WTC11 (cell line): Measurements from ENCODE around the gene TPTE2. TPM values are rescaled to one million over a fixed set of nuclear protein-coding genes. Genes with fewer than 3 reads are reported as not detected.

ENCODE experiments used
- ATAC-seq: fragments of 200-7000 bp; cut with Tn5 transposase; 2 replicates; pipeline ENCODE4 v1.10.0; 2021; ENCODE audit warnings: mild to moderate bottlenecking, moderate library complexity
- CTCF ChIA-PET: fragments of 300-600 bp; sonication (Branson Sonifier 250); formaldehyde crosslinking; loops from one replicate; lab custom pipeline; 2021; ENCODE audit warnings: antibody characterized with exemption; lab: Charles Lee
- POLR2A ChIA-PET: fragments of 350-600 bp; sonication (Branson Sonifier 250); formaldehyde crosslinking; loops from one replicate; lab custom pipeline; 2021; ENCODE audit warnings: antibody characterized with exemption; lab: Charles Lee
- DNase-seq: peaks from one replicate; pipeline ENCODE4 v3.0.0; 2021; ENCODE audit warnings: low spot score
- H3K27ac Mint-ChIP-seq: 2 replicates; pipeline ENCODE4 v1.8.0; 2021; ENCODE audit warnings: mixed read lengths
- H3K27me3 Mint-ChIP-seq: 2 replicates; pipeline ENCODE4 v1.8.0; 2021; ENCODE audit warnings: low read depth, mild to moderate bottlenecking, moderate library complexity, mixed read lengths
- H3K36me3 Mint-ChIP-seq: 2 replicates; pipeline ENCODE4 v1.8.0; 2021; ENCODE audit warnings: mixed read lengths
- H3K4me1 Mint-ChIP-seq: 2 replicates; pipeline ENCODE4 v1.8.0; 2022; ENCODE audit warnings: mixed read lengths
- H3K4me3 Mint-ChIP-seq: 2 replicates; pipeline ENCODE4 v1.8.0; 2021; ENCODE audit warnings: mild to moderate bottlenecking, moderate library complexity, mixed read lengths
- H3K9me3 Mint-ChIP-seq: 2 replicates; pipeline ENCODE4 v1.8.0; 2021; ENCODE audit warnings: mixed read lengths
- ATF1 ChIP-seq: sonication (generic); formaldehyde crosslinking; IDR thresholded peaks from 2 replicates; pipeline ENCODE4 v1.8.1; 2023; ENCODE audit warnings: mild to moderate bottlenecking, moderate library complexity, missing genetic modification reagents
- FOXK1 ChIP-seq: sonication (generic); formaldehyde crosslinking; IDR thresholded peaks from 2 replicates; pipeline ENCODE4 v1.8.0; 2022; ENCODE audit warnings: mild to moderate bottlenecking, moderate library complexity, missing genetic modification reagents
- ZBTB21 ChIP-seq: sonication (generic); formaldehyde crosslinking; IDR thresholded peaks from 2 replicates; pipeline ENCODE4 v1.8.1; 2023; ENCODE audit warnings: mild to moderate bottlenecking, missing genetic modification reagents, borderline replicate concordance
- total RNA-seq: library from RNA; stranded (reverse); gene quantifications from 3 replicates; pipeline ENCODE4 v1.2.3, GENCODE V29; 2021
- TF ChIP-seq, protein P1 (sequence below): sonication (generic); formaldehyde crosslinking; IDR thresholded peaks from 2 replicates; pipeline ENCODE4 v1.8.1; 2022; ENCODE audit warnings: missing genetic modification reagents, borderline replicate concordance
- TF ChIP-seq, protein P2 (sequence below): sonication (generic); formaldehyde crosslinking; IDR thresholded peaks from 2 replicates; pipeline ENCODE4 v1.8.0; 2022; ENCODE audit warnings: mild to moderate bottlenecking, missing genetic modification reagents
- TF ChIP-seq, protein P3 (sequence below): sonication (generic); formaldehyde crosslinking; IDR thresholded peaks from 2 replicates; pipeline ENCODE4 v1.8.1; 2022; ENCODE audit warnings: low read depth, mild to moderate bottlenecking, moderate library complexity, missing genetic modification reagents, borderline replicate concordance
- TF ChIP-seq, protein P4 (sequence below): sonication (generic); formaldehyde crosslinking; IDR thresholded peaks from 2 replicates; pipeline ENCODE4 v1.8.0; 2023; ENCODE audit warnings: missing genetic modification reagents, mild to moderate bottlenecking, borderline replicate concordance
- TF ChIP-seq, protein P5 (sequence below): fragments of 250-450 bp; sonication (Bioruptor Pico); IDR thresholded peaks from 2 replicates; pipeline ENCODE4 v1.9.0; 2021; ENCODE audit warnings: mild to moderate bottlenecking
- TF ChIP-seq, protein P6 (sequence below): sonication (generic); formaldehyde crosslinking; IDR thresholded peaks from 2 replicates; pipeline ENCODE4 v1.8.1; 2022; ENCODE audit warnings: mild to moderate bottlenecking, moderate library complexity, missing genetic modification reagents
- TF ChIP-seq, protein P7 (sequence below): fragments of 250-450 bp; sonication (Bioruptor Pico); conservative IDR thresholded peaks from 2 replicates; pipeline ENCODE4 v1.9.0; 2021; ENCODE audit warnings: mild to moderate bottlenecking
- TF ChIP-seq, protein P8 (sequence below): sonication (generic); formaldehyde crosslinking; IDR thresholded peaks from 2 replicates; pipeline ENCODE4 v1.8.1; 2022; ENCODE audit warnings: low read depth, missing genetic modification reagents, borderline replicate concordance

TPTE2 gene
- total RNA-seq, 1 experiment from 2014 or later = not detected

DNA sequence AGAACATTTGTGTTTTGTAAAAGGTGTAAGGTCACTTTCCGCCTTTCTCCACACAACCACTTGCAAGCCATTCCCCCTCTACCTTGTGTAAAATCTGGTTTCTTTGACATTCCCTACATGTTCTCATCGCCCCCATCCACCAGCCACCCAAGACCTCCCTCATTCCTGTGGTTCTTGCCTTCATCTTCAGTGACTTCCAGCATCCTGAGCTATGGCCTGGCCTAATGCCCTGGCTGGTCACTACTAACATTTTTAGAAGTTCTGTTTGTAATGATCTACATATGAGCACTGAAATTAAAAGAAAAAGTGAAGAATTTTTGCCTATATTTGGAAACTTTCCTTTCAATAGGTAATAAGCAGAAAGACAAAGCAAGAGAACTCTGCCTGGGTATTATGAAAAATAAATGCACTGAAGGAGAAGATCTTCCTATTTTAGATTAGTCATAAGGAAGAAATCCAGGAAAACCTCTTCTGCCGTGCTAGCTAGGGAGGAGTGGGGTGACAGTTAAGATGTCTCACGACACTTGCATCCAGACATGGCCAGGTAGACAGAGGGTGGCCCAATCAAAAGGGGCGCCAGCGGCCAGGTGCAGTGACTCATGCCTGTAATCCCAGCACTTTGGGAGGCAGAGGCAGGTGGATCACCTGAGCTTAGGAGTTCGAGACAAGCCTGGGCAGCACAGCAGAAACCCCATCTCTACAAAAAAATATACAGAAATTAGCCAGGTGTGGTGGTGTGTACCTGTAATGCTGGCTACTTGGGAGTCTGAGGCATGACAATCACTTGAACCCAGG is 44.0 kb upstream of the TPTE2 start:
- Mint-ChIP-seq H3K9me3 (peaks cover 56% of the 10 kb centered on the region), H3K27me3 (peaks cover 48% of the 10 kb centered on the region), H3K4me1 (no peaks in the 10 kb centered on the region), H3K36me3 (peaks cover 35% of the 10 kb centered on the region), H3K27ac (no peak overlapping the region), H3K4me3 (no peak overlapping the region)
- TF ChIP-seq, protein P1, sequence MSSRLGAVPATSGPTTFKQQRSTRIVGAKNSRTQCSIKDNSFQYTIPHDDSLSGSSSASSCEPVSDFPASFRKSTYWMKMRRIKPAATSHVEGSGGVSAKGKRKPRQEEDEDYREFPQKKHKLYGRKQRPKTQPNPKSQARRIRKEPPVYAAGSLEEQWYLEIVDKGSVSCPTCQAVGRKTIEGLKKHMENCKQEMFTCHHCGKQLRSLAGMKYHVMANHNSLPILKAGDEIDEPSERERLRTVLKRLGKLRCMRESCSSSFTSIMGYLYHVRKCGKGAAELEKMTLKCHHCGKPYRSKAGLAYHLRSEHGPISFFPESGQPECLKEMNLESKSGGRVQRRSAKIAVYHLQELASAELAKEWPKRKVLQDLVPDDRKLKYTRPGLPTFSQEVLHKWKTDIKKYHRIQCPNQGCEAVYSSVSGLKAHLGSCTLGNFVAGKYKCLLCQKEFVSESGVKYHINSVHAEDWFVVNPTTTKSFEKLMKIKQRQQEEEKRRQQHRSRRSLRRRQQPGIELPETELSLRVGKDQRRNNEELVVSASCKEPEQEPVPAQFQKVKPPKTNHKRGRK (CRISPR knock-in tag) = no peak
- TF ChIP-seq, protein P2, sequence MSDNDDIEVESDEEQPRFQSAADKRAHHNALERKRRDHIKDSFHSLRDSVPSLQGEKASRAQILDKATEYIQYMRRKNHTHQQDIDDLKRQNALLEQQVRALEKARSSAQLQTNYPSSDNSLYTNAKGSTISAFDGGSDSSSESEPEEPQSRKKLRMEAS = no peak
- no peak for TF ChIP-seq ATF1 (CRISPR knock-in tag)
- TF ChIP-seq, protein P3, sequence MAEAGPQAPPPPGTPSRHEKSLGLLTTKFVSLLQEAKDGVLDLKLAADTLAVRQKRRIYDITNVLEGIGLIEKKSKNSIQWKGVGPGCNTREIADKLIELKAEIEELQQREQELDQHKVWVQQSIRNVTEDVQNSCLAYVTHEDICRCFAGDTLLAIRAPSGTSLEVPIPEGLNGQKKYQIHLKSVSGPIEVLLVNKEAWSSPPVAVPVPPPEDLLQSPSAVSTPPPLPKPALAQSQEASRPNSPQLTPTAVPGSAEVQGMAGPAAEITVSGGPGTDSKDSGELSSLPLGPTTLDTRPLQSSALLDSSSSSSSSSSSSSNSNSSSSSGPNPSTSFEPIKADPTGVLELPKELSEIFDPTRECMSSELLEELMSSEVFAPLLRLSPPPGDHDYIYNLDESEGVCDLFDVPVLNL = no peak
- TF ChIP-seq ZBTB21 = no peak
- TF ChIP-seq, protein P4, sequence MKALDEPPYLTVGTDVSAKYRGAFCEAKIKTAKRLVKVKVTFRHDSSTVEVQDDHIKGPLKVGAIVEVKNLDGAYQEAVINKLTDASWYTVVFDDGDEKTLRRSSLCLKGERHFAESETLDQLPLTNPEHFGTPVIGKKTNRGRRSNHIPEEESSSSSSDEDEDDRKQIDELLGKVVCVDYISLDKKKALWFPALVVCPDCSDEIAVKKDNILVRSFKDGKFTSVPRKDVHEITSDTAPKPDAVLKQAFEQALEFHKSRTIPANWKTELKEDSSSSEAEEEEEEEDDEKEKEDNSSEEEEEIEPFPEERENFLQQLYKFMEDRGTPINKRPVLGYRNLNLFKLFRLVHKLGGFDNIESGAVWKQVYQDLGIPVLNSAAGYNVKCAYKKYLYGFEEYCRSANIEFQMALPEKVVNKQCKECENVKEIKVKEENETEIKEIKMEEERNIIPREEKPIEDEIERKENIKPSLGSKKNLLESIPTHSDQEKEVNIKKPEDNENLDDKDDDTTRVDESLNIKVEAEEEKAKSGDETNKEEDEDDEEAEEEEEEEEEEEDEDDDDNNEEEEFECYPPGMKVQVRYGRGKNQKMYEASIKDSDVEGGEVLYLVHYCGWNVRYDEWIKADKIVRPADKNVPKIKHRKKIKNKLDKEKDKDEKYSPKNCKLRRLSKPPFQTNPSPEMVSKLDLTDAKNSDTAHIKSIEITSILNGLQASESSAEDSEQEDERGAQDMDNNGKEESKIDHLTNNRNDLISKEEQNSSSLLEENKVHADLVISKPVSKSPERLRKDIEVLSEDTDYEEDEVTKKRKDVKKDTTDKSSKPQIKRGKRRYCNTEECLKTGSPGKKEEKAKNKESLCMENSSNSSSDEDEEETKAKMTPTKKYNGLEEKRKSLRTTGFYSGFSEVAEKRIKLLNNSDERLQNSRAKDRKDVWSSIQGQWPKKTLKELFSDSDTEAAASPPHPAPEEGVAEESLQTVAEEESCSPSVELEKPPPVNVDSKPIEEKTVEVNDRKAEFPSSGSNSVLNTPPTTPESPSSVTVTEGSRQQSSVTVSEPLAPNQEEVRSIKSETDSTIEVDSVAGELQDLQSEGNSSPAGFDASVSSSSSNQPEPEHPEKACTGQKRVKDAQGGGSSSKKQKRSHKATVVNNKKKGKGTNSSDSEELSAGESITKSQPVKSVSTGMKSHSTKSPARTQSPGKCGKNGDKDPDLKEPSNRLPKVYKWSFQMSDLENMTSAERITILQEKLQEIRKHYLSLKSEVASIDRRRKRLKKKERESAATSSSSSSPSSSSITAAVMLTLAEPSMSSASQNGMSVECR = no peak
- no peak for TF ChIP-seq FOXK1
- TF ChIP-seq, protein P5, sequence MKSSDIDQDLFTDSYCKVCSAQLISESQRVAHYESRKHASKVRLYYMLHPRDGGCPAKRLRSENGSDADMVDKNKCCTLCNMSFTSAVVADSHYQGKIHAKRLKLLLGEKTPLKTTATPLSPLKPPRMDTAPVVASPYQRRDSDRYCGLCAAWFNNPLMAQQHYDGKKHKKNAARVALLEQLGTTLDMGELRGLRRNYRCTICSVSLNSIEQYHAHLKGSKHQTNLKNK = no peak
- TF ChIP-seq, protein P6, sequence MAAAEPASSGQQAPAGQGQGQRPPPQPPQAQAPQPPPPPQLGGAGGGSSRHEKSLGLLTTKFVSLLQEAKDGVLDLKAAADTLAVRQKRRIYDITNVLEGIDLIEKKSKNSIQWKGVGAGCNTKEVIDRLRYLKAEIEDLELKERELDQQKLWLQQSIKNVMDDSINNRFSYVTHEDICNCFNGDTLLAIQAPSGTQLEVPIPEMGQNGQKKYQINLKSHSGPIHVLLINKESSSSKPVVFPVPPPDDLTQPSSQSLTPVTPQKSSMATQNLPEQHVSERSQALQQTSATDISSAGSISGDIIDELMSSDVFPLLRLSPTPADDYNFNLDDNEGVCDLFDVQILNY (CRISPR knock-in tag) = no peak
- TF ChIP-seq, protein P7, sequence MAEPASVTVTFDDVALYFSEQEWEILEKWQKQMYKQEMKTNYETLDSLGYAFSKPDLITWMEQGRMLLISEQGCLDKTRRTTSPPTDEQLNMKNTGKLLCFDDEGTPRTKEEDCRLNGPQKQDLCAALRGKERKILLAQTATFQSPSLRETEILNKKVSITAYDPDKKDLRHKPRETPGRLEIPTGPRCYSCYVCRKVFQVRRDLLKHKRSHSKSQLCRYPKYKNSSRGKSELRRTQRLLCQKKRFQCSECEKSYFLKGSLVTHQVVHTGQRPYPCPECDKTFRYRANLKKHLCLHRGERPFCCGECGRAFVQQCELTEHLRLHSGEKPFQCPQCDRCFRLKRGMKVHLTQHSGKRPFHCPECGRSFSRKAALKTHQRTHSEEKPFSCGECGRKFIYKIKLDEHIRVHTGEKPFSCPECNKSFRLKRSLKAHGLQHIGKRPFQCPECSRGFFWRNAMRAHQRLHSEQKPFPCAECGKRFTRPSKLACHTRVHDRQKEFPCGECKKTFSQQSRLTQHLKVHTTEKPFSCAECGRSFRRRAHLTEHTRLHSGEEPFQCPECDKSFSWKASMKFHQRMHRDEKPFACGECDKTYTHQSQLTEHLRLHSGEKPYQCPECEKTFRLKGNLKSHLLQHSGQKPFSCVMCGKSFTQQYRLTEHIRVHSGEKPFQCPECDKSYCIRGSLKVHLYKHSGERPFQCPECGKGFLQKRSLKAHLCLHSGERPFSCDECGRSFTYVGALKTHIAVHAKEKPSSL (CRISPR knock-in tag) = no peak
- TF ChIP-seq, protein P8, sequence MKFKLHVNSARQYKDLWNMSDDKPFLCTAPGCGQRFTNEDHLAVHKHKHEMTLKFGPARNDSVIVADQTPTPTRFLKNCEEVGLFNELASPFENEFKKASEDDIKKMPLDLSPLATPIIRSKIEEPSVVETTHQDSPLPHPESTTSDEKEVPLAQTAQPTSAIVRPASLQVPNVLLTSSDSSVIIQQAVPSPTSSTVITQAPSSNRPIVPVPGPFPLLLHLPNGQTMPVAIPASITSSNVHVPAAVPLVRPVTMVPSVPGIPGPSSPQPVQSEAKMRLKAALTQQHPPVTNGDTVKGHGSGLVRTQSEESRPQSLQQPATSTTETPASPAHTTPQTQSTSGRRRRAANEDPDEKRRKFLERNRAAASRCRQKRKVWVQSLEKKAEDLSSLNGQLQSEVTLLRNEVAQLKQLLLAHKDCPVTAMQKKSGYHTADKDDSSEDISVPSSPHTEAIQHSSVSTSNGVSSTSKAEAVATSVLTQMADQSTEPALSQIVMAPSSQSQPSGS (CRISPR knock-in tag) = no peak
- no peak for ATAC-seq
- ChIA-PET POLR2A (no interaction called here), CTCF (no interaction called here)
- DNase-seq = no peak
